HEK293T (cell line): ENCODE results near the gene ART5.

Source experiments
- ARNT ChIP-seq: fragments of 450-650 bp; IDR thresholded peaks from 2 replicates; pipeline ENCODE4 v1.6.1; 2017; ENCODE audit warnings: mild to moderate bottlenecking
- BHLHE40 ChIP-seq: fragments of 450-650 bp; IDR thresholded peaks from 2 replicates; pipeline ENCODE4 v1.6.1; 2016; ENCODE audit warnings: mild to moderate bottlenecking, moderate library complexity, borderline replicate concordance
- CTBP1 ChIP-seq: fragments of 450-650 bp; IDR thresholded peaks from 2 replicates; pipeline ENCODE4 v1.6.1; 2016; ENCODE audit warnings: borderline replicate concordance
- ELF4 ChIP-seq: fragments of 450-650 bp; IDR thresholded peaks from 2 replicates; pipeline ENCODE4 v1.6.1; 2017; ENCODE audit warnings: antibody characterized with exemption
- FOXA1 ChIP-seq: fragments of 450-650 bp; IDR thresholded peaks from 2 replicates; pipeline ENCODE4 v1.6.1; 2016; ENCODE audit warnings: mild to moderate bottlenecking
- FOXK2 ChIP-seq: fragments of 450-650 bp; IDR thresholded peaks from 2 replicates; pipeline ENCODE4 v1.6.1; 2016; ENCODE audit warnings: mild to moderate bottlenecking
- FOXM1 ChIP-seq: fragments of 450-650 bp; IDR thresholded peaks from 2 replicates; pipeline ENCODE4 v1.6.1; 2017; ENCODE audit warnings: mild to moderate bottlenecking, borderline replicate concordance
- HDGF ChIP-seq: fragments of 450-650 bp; IDR thresholded peaks from 2 replicates; pipeline ENCODE4 v1.6.1; 2017; ENCODE audit warnings: antibody characterized with exemption, borderline replicate concordance
- NFRKB ChIP-seq: fragments of 450-650 bp; IDR thresholded peaks from 2 replicates; pipeline ENCODE4 v1.6.1; 2016; ENCODE audit warnings: mild to moderate bottlenecking, moderate library complexity
- SP1 ChIP-seq: fragments of 450-650 bp; IDR thresholded peaks from 2 replicates; pipeline ENCODE4 v1.6.1; 2017
- SUZ12 ChIP-seq: fragments of 450-650 bp; IDR thresholded peaks from 2 replicates; pipeline ENCODE4 v1.6.1; 2016; ENCODE audit warnings: mild to moderate bottlenecking
- TARDBP ChIP-seq: fragments of 450-650 bp; IDR thresholded peaks from 2 replicates; pipeline ENCODE4 v1.6.1; 2016
- ZNF384 ChIP-seq: fragments of 450-650 bp; IDR thresholded peaks from 2 replicates; pipeline ENCODE4 v1.6.1; 2016
- TF ChIP-seq, protein P1 (sequence below): fragments of 450-650 bp; IDR thresholded peaks from 2 replicates; pipeline ENCODE4 v1.6.1; 2016

DNA sequence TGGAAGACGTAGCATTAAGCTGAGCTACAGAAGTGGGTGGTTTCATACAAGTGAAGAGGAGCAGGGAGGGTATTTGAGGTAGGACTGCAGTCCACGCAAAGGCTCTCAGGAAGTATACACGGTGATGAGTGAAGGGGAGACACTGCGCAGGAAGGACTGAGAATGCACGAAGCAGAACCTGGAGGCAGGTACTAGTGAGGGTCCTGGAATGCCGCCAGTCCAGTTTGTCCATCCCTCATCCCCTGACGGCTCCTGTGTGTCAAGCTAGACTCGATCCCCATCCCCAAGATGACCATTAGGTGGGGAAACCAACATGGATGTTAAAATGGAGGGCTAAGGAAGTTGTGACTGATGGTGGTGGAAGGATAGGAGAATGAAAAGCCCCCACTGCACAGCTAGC is 23.8 kb downstream of the ART5 start:
- TF ChIP-seq NFRKB (no peak), ELF4 (no peak), TARDBP (no peak), FOXM1 (no peak), HDGF (no peak), SP1 (no peak), FOXA1 (no peak), SUZ12 (no peak), BHLHE40 (no peak), CTBP1 (no peak), ZNF384 (no peak), ARNT (no peak), FOXK2 (no peak)
- TF ChIP-seq, protein P1, sequence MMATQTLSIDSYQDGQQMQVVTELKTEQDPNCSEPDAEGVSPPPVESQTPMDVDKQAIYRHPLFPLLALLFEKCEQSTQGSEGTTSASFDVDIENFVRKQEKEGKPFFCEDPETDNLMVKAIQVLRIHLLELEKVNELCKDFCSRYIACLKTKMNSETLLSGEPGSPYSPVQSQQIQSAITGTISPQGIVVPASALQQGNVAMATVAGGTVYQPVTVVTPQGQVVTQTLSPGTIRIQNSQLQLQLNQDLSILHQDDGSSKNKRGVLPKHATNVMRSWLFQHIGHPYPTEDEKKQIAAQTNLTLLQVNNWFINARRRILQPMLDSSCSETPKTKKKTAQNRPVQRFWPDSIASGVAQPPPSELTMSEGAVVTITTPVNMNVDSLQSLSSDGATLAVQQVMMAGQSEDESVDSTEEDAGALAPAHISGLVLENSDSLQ, result no peak
